ENCODE results near the gene TMX1. TPM values are rescaled to one million over a fixed set of nuclear protein-coding genes. Genes with fewer than 3 reads are reported as not detected.

Gene TMX1
- total RNA-seq, 1 experiment from 2014 or later = 56.6 TPM

Other genes starting within 250 kb of the TMX1 start
- gene TRIM9, start 145.1 kb upstream of the TMX1 start, total RNA-seq (2014; rRNA removed) = 2.5 and 2.6 TPM in 2 replicates